Esophagus muscularis mucosa (tissue), 3 donors: ENCODE results near the gene SEMA3G.

Experiments
- POLR2A ChIP-seq: fragments of 450-650 bp; IDR thresholded peaks from one replicate; pipeline ENCODE4 v1.6.1; 2017; ENCODE audit warnings: antibody characterized with exemption, moderate library complexity, mild to moderate bottlenecking, low read depth
- POLR2AphosphoS5 ChIP-seq, 2 donors: sonication (generic); formaldehyde crosslinking; IDR thresholded peaks; one replicate each; pipeline ENCODE4 v1.6.1; 2017; ENCODE audit warnings: antibody characterized with exemption in 2 of 2
- TF ChIP-seq, protein P1 (sequence below), 3 experiments: fragments of 200-600 bp in 2 of 3; fragments of 450-650 bp in 1 of 3; sonication (generic) in 2 of 3; IDR thresholded peaks; one replicate each; pipeline ENCODE4 v1.5.1; 2017 to 2019; ENCODE audit warnings: antibody characterized with exemption in 3 of 3, mild to moderate bottlenecking in 2 of 3, moderate library complexity in 1 of 3

DNA sequence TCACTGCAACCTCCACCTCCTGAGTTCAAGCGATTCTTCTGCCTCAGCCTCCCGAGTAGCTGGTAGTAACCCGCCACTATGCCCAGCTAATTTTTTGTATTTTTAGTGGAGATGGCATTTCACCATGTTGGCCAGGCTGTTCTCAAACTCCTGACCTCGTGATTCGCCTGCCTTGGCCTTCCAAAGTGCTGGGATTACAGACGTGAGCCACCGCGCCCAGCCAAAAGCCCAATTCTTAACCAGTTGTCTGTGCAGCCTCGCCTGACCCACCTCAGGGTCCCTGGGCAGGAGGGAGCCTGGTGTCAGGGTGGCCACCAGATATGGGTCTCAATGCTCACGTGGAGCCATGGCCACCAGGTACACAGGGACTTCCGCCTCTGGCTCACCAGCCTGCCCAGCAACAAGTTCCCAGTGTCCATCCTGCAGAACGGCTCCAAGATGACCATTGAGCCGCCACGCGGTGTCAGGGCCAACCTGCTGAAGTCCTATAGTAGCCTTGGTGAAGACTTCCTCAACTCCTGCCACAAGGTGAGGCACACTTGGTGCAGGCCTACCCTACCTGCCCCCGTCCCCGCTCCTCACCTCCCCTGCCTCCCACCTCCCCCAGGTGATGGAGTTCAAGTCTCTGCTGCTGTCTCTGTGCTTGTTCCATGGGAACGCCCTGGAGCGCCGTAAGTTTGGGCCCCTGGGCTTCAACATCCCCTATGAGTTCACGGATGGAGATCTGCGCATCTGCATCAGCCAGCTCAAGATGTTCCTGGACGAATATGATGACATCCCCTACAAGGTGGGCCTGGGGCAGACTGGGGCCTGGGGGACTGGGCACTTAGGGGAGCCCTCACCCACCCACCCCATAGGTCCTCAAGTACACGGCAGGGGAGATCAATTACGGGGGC lies 48.6 kb downstream of the SEMA3G start:
- TF ChIP-seq, protein P1, sequence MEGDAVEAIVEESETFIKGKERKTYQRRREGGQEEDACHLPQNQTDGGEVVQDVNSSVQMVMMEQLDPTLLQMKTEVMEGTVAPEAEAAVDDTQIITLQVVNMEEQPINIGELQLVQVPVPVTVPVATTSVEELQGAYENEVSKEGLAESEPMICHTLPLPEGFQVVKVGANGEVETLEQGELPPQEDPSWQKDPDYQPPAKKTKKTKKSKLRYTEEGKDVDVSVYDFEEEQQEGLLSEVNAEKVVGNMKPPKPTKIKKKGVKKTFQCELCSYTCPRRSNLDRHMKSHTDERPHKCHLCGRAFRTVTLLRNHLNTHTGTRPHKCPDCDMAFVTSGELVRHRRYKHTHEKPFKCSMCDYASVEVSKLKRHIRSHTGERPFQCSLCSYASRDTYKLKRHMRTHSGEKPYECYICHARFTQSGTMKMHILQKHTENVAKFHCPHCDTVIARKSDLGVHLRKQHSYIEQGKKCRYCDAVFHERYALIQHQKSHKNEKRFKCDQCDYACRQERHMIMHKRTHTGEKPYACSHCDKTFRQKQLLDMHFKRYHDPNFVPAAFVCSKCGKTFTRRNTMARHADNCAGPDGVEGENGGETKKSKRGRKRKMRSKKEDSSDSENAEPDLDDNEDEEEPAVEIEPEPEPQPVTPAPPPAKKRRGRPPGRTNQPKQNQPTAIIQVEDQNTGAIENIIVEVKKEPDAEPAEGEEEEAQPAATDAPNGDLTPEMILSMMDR (IDR thresholded peaks at IDR 0.05), result no peak
- TF ChIP-seq POLR2A, result no peak
- TF ChIP-seq POLR2AphosphoS5 (IDR thresholded peaks at IDR 0.05), result no peak
